ENCODE measurements around the gene WRAP53. TPM values are rescaled to one million over a fixed set of nuclear protein-coding genes. Genes with fewer than 3 reads are reported as not detected.

WRAP53 gene
- 19.7 and 23.9 TPM in 2 replicates for total RNA-seq

- intact Hi-C loops (cut with micrococcal nuclease): loop anchor here (1.0 to 2.0 kb wide), 8 partner anchors 47 to 436 kb away; partner anchors contain the start of genes EIF5A, ELP5, NAA38 and SENP3
These were observed at the start of gene WRAP53 for GRCh38 chr17:7687908-7688807. Gene WRAP53, plus strand, starts transcription at chr17:7688477. Its CDS starts 172 bp downstream, at chr17:7688649.

GRCh38 chr17:7640783-7641182 is 47.5 kb upstream of the WRAP53 start:
- intact Hi-C loops (cut with micrococcal nuclease): loop anchor here (1.0 to 2.0 kb wide), 2 partner anchors 7 to 46 kb away; partner anchors contain the start of gene TP53

- intact Hi-C loops (cut with micrococcal nuclease): loop anchor here (1.0 to 2.0 kb wide), 3 partner anchors 8 to 45 kb away; partner anchors contain the start of genes ATP1B2 and TP53
These were observed 46.6 kb upstream of the WRAP53 start for GRCh38 chr17:7641635-7642034.

- intact Hi-C loops (cut with micrococcal nuclease): no loop called here
These were observed 43.5 kb upstream of the WRAP53 start for GRCh38 chr17:7644775-7645174.

GRCh38 chr17:7646457-7646856 is 41.8 kb upstream of the WRAP53 start:
- intact Hi-C loops (cut with micrococcal nuclease): no loop called here

- intact Hi-C loops (cut with micrococcal nuclease): no loop called here
These were observed 41.3 kb upstream of the WRAP53 start for GRCh38 chr17:7647018-7647417.

GRCh38 chr17:7650509-7651096 is 37.7 kb upstream of the WRAP53 start, which contains the start of gene ATP1B2:
Gene ATP1B2, plus strand, starts transcription at chr17:7650926. Its CDS starts 593 bp downstream, at chr17:7651519.
- intact Hi-C loops (cut with micrococcal nuclease): loop anchor here (1.0 kb wide), 6 partner anchors 8 to 343 kb away; partner anchors contain the start of genes EIF5A, SAT2 and TMEM102

GRCh38 chr17:7651097-7651664 is 37.1 kb upstream of the WRAP53 start:
- intact Hi-C loops (cut with micrococcal nuclease): no loop called here

GRCh38 chr17:7651665-7652387 is 36.5 kb upstream of the WRAP53 start:
- intact Hi-C loops (cut with micrococcal nuclease): no loop called here

- intact Hi-C loops (cut with micrococcal nuclease): no loop called here
These were observed 35.6 kb upstream of the WRAP53 start for GRCh38 chr17:7652388-7653356.

- intact Hi-C loops (cut with micrococcal nuclease): no loop called here
These were observed 33.3 kb upstream of the WRAP53 start for GRCh38 chr17:7654832-7655540.

GRCh38 chr17:7655541-7655840 is 32.8 kb upstream of the WRAP53 start:
- intact Hi-C loops (cut with micrococcal nuclease): no loop called here

GRCh38 chr17:7656958-7657609 is 31.2 kb upstream of the WRAP53 start:
- intact Hi-C loops (cut with micrococcal nuclease): no loop called here

GRCh38 chr17:7667656-7668406 is 20.4 kb upstream of the WRAP53 start:
- intact Hi-C loops (cut with micrococcal nuclease): no loop called here

GRCh38 chr17:7668482-7668881 is 19.8 kb upstream of the WRAP53 start:
- intact Hi-C loops (cut with micrococcal nuclease): no loop called here

GRCh38 chr17:7673239-7673638 is 15.0 kb upstream of the WRAP53 start:
- intact Hi-C loops (cut with micrococcal nuclease): loop anchor here (1.0 to 10.0 kb wide), 2 partner anchors 41 to 148 kb away; no protein-coding TSS in a partner anchor

- intact Hi-C loops (cut with micrococcal nuclease): loop anchor here (10.0 kb wide), 1 partner anchor 150 kb away; no protein-coding TSS in a partner anchor
These were observed 13.3 kb upstream of the WRAP53 start for GRCh38 chr17:7674934-7675333.

- intact Hi-C loops (cut with micrococcal nuclease): loop anchor here (10.0 kb wide), 1 partner anchor 152 kb away; no protein-coding TSS in a partner anchor
These were observed 11.7 kb upstream of the WRAP53 start for GRCh38 chr17:7676533-7676932.

Data from T-helper 1 cell treated with Interleukin-12 subunit alpha and Interleukin-12 subunit beta and Interleukin-4 antibody, amounts not matched to agents 30 ng/mL and 1 ng/mL, for 36 hours (primary cell).